Measurements from ENCODE around the gene TMEM179.

Gene TMEM179

GRCh38 chr14:104633276-104634137 lies 28.9 kb upstream of the TMEM179 start:
- no peak for TF ChIP-seq REST (IDR thresholded peaks at IDR 0.05; ENCODE audit: insufficient read depth in 1 of 2, low read depth in 2 of 2, low read length in 2 of 2)
- no peak for TF ChIP-seq POLR2AphosphoS5 (IDR thresholded peaks at IDR 0.05; ENCODE audit: low read depth, low read length)
- TF ChIP-seq TAF1 (IDR thresholded peaks at IDR 0.05; ENCODE audit: borderline replicate concordance, insufficient read depth, low read length), result no peak
- no peak for TF ChIP-seq SIN3A (IDR thresholded peaks at IDR 0.05; ENCODE audit: borderline replicate concordance, insufficient read depth, low read length)
- TF ChIP-seq FOXP2 (optimal IDR thresholded peaks at IDR 0.05; ENCODE audit: borderline replicate concordance, extremely low read depth, extremely low read length, insufficient read depth), result no peak

DNA sequence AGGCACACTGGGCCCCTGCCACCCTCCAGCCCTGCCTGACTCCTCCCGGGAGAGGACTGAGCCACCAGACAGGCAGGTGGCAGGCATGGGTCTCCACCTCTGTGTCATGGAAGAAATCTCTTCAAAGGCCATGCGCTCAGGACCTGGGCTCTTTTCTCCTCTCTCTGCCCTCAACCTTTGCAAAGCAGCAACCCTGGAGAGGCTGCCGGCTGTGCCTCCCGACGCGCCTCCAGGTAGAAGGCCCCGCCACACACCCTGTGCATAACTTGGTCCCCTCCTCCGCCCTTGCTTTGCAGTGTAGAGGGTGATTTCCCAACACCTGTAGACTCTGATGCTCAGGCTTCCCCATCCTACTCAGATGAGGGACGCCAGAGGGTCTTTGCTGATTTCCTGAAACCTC lies 28.2 kb upstream of the TMEM179 start:
- TF ChIP-seq REST (IDR thresholded peaks at IDR 0.05; ENCODE audit: insufficient read depth in 1 of 2, low read depth in 2 of 2, low read length in 2 of 2), result no peak

DNA sequence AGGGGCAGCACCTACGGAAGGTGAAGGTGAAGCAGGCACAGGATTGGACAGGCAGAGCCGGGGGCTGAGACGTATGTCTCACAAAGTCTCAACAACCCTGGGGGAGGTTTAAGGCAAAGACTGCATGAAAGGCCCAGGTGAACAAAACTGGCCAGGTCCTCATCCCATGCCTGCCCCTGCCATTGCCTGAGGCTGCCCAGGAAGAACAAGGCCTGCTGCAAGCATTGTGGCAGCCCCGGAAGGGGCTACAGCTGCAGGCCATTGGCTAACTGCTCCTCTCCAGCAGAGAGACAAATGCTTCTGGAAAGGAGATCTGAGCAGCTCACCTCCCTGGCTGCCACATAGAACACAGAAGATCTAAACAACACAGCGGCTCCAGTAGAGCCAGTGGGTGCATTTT lies 20.4 kb upstream of the TMEM179 start:
- TF ChIP-seq REST (IDR thresholded peaks at IDR 0.05; ENCODE audit: insufficient read depth in 1 of 2, low read depth in 2 of 2, low read length in 2 of 2), result no peak

DNA sequence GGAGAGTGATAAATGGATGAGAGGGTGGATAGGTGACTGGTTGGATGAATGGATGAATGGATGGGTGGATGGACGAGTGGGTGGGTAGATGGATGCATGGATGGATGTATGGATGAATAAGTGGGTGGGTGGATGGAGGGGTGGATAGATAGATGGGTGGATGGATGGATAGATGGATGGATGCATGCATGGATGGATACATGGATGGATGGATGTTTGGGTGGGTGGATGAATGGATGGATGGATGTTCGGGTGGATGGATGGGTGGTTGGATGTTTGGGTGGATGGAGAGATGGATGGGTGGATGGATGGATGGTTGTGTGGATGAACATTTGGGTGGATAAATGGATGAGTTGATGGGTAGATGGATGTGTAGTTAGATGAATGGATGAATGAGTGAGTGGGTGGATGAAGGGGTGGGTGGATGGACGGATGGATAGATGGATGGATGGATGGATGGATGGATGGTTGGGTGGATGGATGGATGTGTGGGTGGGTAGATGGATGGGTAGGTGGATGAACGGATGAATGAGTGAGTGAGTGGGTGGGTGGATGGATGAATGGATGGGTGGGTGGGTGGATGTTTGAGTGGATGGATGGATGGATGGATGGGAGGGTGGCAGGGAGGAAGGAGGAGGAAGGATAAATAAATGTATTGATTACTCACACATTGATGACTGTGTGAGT lies 9.7 kb upstream of the TMEM179 start:
- TF ChIP-seq TAF1 (IDR thresholded peaks at IDR 0.05; ENCODE audit: borderline replicate concordance, insufficient read depth, low read length), result no peak
- TF ChIP-seq POLR2AphosphoS5 (IDR thresholded peaks at IDR 0.05; ENCODE audit: low read depth, low read length), result no peak
- TF ChIP-seq REST (IDR thresholded peaks at IDR 0.05; ENCODE audit: insufficient read depth in 1 of 2, low read depth in 2 of 2, low read length in 2 of 2), result no peak
- no peak for TF ChIP-seq SIN3A (IDR thresholded peaks at IDR 0.05; ENCODE audit: borderline replicate concordance, insufficient read depth, low read length)
- TF ChIP-seq FOXP2 (optimal IDR thresholded peaks at IDR 0.05; ENCODE audit: borderline replicate concordance, extremely low read depth, extremely low read length, insufficient read depth), result no peak

DNA sequence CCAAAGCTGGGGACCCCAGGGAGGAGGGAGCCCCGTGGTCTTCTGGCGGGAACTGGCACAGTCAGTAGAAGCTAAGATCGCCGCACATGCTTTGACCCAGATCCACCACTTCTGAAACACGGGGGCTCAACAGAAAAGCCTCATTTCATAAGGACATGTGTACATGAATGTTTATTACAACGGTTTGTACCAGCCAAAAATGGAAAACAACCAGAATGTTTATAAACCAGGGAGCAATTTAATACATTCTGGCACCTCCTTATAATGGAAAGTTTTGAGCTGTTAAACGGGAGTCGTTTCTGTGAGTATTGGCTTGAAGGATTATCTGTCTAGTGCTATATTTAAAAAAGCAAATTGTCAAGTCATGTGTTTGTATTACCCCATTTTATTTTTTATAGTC lies 7.3 kb upstream of the TMEM179 start:
- TF ChIP-seq FOXP2 (optimal IDR thresholded peaks at IDR 0.05; ENCODE audit: borderline replicate concordance, extremely low read depth, extremely low read length, insufficient read depth), result no peak
- TF ChIP-seq POLR2AphosphoS5 (IDR thresholded peaks at IDR 0.05; ENCODE audit: low read depth, low read length), result no peak
- TF ChIP-seq REST (IDR thresholded peaks at IDR 0.05; ENCODE audit: insufficient read depth in 1 of 2, low read depth in 2 of 2, low read length in 2 of 2), result no peak
- no peak for TF ChIP-seq TAF1 (IDR thresholded peaks at IDR 0.05; ENCODE audit: borderline replicate concordance, insufficient read depth, low read length)
- TF ChIP-seq SIN3A (IDR thresholded peaks at IDR 0.05; ENCODE audit: borderline replicate concordance, insufficient read depth, low read length), result no peak
